ENCODE measurements around the gene METTL6.
"Not testable (repeated sequence)": the region's sequence is repeated elsewhere in the genome, so short reads cannot be mapped to it uniquely, and the experiment has no call there.

METTL6 gene

GRCh38 chr3:15467227-15468181, 40.2 kb upstream of the METTL6 start:
- no peak for TF ChIP-seq CTCF (IDR thresholded peaks at IDR 0.05; ENCODE audit: extremely low read depth, missing control alignments)
- peak; percentile 15 for DNase-seq (ENCODE audit: low spot score)

GRCh38 chr3:15465876-15466585, 38.7 kb upstream of the METTL6 start:
- no peak for TF ChIP-seq CTCF (IDR thresholded peaks at IDR 0.05; ENCODE audit: extremely low read depth, missing control alignments)
- DNase-seq (ENCODE audit: low spot score) = no peak

GRCh38 chr3:15462451-15462850, 35.1 kb upstream of the METTL6 start:
- TF ChIP-seq CTCF (IDR thresholded peaks at IDR 0.05; ENCODE audit: extremely low read depth, missing control alignments) = no peak
- no peak for DNase-seq (ENCODE audit: low spot score)

- DNase-seq (ENCODE audit: low spot score) = no peak
- no peak for TF ChIP-seq CTCF (IDR thresholded peaks at IDR 0.05; ENCODE audit: extremely low read depth, missing control alignments)
Observed at GRCh38 chr3:15460891-15461531, 33.7 kb upstream of the METTL6 start.

GRCh38 chr3:15458212-15458780, 31.0 kb upstream of the METTL6 start:
- no peak for DNase-seq (ENCODE audit: low spot score)
- no peak for TF ChIP-seq CTCF (IDR thresholded peaks at IDR 0.05; ENCODE audit: extremely low read depth, missing control alignments)

GRCh38 chr3:15456915-15457314, 29.6 kb upstream of the METTL6 start:
- DNase-seq (ENCODE audit: low spot score) = not testable (repeated sequence)

- no peak for DNase-seq (ENCODE audit: low spot score)
- no peak for TF ChIP-seq CTCF (IDR thresholded peaks at IDR 0.05; ENCODE audit: extremely low read depth, missing control alignments)
Observed at GRCh38 chr3:15456321-15456720, 29.0 kb upstream of the METTL6 start.
